ENCODE results near the gene GALC.

Gene GALC

DNA sequence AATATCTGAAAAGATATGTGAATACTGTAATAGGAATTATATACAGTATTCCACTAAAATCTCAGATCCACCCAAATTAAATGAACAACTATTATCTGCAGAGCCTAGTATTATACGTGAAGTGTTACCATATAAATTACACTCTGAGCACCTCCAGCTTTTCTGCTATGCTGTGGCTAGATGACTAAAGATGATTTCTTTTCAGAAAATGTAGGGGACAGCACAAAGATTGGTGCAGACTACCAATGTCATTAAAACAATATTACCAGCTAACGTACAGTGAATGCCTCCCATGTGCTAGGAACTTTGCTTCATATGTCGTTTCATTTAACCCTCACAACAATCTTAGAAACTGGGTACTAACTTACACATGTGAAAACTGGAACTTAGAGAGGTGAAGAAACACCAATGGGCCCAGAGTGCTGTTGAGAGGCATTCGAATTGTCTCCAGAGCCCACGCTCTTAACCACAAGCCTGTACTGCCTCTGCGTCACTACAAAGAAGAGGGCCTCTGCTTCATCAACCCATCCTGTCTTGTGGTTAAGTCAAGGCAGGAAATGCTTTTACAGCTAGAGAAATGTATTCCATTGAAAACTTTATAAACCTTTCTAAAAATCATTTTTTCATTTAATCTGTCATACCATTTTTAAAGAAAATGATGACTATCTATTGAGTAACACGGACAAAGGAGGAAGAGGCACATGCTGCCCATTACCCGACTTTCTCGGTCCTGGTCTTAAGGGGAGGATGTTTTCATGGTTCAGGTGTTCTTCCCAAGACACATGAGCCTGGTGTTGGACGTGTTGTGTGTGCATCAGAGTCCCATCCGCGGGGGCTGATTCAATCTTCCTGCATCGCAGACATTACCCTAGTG is 13.2 kb upstream of the GALC start:
- peak; percentile 36 for DNase-seq

DNA sequence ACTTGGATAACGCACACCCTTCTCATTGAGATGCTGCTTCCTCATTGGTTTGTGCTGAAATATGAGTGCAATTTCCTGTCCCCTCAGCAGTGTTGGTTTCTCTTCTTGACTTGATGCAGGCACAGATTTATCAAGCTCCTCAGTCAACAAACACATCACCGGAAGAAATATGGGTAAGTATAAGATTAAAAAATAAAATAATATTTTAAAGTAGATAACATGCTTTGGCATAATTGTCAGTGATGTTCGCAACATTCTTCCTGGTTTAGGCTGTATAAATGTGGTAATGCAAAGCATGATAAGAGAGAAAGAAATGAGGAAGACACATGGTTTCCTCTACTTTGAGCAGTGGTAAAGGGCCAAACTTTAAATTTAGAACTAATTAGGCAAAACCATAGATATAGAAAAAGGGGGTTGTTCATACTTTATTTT is 12.1 kb upstream of the GALC start, which contains the start of gene GPR65:
TSS of gene GPR65 (plus strand) at position 86 of the 432 bp plus-strand sequence. CDS start 5,713 bp downstream, outside the sequence.
- DNase-seq = no peak

DNA sequence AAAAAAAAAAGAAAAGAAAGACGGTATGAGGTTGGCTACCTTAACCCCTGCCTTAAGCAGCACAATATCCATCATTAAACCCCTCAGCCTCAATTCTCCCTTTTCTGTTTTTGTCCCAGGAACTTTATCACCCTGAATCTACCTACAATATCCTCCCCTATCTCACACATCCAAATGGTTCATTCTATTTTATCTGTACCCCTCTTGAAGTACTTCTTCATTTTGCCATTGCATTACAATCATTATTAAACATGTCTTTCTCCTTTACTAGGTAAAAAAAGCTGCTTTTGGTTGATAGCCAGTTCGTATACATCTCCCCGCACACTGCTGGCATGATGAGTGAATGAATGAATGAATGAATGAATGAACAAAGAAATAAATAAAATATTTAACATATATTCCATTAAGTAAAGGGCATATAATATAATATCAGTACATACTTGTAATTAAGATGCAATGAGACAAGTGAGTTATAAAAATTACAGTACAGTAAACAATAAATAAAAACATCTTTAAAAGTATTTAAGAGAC is 11.6 kb upstream of the GALC start:
- no peak for DNase-seq

DNA sequence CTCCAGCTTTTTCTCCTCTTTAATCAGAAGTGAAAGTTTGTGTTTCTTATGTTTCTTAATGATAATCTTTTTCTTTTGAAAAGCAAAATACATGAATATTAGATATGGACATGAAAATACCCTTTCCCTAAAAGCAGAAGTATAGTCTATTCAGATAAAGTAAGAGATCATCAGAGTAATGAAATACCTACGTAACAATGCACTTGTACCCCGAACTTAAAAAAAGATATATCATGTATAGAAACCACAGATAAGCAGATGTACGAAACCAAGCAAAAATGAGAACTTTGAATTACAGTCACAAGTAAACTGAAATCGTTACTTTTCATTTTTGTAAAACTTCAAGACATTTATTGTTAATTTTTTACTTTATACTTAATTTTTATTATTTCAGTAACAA is 10.4 kb upstream of the GALC start:
- no peak for DNase-seq

DNA sequence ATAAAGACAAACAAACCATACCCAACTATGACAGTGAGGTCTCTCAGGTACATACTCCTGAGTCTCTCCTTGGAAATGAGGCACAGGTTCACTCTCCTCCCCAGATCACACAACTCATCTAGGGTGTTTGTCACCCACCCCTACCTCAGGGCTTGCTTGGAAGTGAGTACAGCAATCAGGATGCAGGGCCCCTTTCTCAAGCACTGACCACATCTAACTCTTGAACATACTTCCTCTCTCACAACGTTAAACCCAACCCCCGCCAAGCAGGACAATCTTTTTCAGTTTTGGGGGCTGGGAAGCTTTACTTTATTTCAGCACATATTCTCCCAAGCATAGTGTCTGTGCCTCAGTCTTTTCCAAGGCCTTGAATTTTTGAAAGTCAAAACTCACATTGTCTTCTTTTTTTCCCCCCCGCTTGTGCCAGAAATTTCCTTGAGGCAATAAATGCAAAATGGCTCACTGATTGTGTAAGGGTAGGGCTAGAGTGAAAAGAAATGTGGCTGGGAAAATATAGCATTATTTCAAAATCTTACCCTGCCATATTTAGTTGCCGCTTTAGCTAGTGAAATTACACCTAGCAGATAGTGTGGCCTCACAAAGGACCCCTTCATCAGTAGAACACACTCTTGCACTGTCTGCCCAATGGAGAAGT is 9.6 kb upstream of the GALC start:
- DNase-seq = no peak

DNA sequence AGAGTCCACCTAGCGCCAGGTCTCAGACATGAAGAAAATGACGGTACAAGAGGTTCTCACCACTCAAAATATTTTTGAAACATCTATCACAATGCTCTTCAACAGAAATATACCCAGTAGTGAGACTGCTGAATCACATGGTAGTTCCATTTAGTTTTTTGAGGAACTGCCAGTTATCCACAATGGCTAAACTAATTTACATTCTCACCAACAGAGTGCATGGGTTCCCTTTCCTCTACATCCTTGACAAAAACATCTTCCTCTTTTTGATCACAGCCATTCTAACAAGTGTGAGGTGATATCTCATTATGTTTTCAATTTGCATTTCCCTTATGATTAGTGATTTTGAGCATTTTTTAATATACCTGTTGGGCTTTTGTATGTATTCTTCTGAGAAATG is 6.3 kb upstream of the GALC start:
- DNase-seq = no peak

DNA sequence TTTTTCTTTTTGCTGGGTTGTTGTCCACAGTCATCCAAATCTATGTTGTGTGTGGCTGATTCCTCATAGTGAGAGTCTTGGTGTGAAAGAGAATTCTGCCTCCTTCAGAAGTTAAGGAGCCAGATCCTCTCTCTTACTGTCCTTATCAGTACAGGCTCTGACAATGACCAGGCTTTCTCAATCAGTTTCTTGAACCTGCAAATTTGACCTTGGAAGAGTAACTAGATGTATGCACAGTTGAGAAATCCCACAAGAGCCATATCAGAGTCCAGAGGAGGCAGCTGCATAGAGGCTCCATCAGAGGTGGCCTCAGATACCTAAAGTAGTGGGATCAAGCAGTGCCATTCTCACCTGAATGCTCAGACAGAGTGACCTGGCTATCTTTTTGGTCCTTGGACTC is 5.5 kb upstream of the GALC start:
- DNase-seq = no peak

DNA sequence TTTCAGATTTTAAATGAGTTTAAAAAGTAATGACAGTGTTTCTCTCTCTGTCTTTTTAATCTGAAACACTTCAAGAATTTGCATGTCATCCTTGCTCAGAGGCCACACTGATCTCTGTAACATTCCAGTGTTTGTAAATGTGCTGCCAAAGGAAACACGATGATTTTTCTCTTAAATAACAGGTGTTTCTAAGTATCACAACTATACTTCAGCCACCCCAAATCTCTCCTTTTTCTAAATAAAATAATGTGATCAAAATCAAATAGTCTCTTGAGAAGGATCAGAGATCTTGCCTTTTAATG is 3.3 kb upstream of the GALC start:
- DNase-seq = no peak

DNA sequence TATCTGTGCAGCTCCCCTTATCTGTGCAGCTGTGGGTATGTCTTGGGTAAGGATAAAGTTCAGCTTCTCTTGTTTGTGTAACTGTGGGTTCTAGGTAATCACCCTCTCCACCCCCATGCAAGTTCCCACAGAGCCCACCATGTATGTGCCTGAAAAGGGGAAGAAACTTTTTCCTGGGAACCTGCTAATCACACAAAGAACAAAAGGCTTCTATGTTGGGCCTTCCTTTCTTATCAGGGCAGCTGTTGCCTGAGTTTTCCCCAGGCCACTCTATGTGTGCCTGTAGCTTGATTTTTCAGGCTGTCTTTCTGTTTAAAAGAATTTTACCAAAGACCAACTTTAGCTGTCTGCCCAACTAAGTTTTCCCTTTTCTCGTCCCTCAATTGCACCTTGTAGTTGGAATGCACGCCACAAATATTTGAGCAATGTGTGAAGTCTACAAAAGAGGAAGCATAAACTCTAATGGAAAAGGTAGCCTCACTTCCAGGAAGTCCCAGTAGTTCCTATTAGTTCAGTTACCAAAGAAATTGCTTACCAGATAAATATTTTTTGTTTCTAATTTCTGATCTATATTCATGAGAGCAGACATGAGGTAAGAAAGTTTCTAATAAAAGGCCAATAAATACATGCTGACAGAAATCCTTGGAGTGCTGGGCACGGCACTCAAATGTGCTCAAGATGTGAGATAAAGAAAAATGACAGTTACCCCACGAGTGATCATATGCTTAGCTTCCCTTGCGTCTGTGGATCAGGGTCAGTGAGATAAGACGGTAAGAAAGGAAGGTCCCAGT is 2.7 kb upstream of the GALC start:
- DNase-seq = no peak

DNA sequence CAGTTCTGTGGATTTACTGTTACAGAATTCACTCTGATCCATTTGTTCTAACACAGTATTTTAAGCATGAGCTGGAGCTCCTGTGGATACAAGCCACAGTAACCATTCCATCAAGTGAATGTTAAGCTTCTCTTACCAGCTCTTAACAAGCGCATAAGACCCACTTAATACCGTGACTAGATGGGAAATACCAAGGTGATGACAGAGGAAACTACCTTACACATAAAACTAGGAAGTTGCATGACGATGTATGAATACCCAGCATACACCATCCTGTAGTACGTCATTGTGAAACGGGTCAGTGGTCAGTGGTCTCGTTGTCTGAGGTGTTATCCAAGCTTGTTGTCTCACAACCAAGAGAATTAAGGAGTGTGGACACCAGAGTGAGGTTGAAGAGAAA is 2.0 kb upstream of the GALC start:
- DNase-seq = no peak

DNA sequence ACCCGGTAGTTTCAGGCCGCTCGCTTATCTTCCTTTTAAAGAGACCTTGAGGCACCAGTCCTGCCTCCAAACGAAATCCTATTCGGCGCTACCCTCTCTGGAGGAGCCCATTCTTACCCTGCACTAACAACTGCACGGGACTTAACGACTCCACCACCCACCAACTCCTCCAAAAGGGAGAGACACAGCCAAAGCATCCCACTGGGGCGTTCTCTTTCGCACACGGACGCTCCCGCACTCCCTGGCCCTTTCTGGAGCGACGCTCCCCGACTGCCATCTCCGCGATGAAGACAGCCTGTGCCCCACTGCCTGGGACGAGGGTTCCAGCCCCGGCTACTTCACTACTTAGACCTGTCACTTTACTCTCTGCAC is 650 bp downstream of the GALC start:
- no peak for DNase-seq

DNA sequence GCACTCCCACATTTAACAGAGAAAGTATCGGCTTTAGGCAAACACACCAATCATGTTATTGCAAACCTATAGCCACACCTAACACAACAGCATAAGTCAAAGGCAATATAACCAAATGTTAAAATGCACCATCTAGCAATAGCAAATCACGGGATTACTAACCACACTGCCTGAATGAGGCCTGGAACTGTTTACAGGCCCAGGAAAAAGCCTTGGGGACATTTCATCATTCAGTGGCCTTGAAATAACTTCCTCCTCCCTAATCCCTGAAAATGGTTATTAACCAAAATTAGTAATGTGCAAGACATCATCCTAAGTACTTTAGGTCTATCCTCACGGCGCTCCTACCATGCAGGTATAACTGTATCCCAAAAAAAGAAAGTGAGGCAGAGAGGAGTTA is 2.3 kb downstream of the GALC start:
- no peak for DNase-seq

DNA sequence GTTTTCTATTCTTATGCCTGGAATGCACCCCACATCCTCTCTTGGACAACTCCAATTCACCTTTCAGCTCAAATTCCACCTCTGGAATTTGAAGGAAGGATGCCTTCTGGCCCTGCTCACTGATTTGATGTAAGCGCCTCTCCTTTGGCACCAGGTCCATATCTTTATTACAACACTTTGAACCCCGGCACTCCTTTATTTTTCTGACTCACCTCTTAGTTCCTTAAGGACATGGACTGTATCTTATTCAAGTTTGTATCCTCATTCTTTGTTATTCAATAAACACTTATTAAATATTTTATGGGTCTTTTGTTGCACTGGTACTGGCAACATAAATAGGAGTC is 3.1 kb downstream of the GALC start:
- no peak for DNase-seq

DNA sequence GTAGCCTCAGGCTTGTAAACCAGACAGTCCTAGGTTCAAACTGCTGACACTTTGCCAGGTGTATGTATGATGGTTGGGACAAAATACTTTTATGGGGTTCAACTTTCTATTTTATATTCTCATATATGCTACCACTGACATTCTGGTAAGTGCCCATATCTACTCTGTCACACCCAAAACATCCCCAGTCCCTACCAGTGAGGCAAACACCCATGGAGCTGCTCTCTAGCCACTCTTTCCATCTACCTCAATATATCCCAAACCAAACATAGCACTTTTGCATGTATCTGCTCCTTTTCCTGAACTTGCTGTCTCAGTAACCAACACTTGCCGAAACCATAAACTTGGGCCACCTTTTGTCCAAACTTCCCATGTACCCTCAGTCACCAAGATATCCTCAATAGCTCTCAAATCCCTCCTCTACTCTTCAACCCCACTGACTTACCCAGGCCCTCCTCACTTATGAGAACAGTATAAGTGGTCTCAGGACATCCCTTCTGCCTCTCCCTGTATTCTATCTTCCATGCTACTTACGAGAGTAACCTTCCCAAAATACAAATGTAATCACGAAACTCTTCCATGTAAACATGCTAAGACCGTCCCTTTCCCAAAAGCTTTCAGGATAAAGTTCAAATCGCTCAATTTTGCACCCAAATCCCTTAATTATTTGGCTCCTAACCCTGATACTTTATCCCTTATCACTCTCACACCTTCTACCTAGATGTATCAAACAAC is 3.6 kb downstream of the GALC start:
- DNase-seq = no peak

DNA sequence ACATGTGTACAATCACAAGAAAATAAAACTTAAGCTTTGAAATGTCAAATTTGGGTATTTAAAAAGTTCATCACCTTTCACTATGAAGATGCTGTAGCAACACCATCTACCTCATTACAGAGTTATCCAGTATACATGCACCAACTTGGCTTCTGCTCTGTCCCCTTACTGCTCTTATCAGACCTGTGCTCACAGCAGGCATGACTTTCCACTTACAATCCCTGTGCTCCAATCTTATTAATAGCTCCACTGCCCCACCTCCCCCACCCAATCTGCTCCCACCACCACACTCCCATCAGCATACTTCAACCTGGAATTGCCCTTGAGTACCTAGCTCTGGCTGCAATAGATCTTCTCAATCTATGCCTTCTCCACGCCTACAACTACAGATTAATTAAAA is 13.3 kb downstream of the GALC start:
- DNase-seq = no peak

DNA sequence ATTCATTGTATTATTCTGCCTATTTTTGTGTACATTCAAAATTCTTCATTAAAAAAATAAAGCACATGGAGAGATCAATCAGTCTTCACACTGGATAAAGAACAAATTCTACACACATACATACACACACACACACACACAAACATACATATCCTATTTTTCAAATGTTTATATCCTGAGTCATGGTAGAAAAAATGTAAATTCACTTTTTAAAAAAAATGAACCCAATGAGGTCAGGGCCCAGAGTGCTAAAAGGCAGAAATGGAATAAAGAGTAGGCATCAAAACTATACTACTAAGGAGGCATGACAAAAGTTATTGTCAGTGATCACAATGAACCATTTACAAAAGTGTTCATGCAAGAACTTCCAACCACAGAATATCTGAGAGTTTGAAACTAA is 17.3 kb downstream of the GALC start:
- DNase-seq = no peak

DNA sequence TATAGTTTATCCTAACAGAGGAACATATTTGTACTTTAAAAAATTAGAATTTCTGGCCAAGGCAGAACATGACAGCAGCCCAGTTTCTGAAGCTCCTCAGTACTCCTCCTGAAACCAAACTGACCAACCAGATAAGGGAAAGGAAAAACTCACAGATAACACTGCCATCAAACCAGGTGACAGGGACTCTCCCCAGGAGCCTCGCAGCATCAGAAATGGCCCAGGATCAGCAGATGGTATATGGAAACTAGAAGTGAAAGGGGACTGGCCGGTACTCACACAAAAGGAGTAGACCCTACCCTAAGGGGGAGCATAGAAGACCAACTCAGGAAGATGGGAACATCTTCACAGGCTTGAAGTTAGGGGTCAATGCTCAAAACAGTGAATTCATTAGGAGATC is 22.0 kb downstream of the GALC start:
- DNase-seq = no peak

DNA sequence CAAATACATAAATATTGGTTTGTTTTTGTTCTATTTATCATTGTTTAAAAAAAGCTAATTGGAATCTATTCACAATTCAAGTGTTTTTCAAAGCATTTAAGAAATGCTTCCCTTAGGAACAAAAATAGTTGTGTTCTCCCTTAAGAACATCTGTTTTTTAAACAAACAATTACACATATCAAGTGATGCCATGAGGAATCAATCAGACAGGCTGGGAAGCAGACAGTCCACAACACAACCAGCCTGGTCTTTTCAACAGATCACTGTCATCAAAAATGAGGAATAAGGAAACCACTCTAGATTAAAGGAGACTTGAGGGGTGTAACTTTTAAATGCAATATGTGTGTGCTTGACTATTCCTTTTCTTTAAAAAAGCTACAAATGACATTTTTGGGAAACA is 25.5 kb downstream of the GALC start:
- DNase-seq = no peak

DNA sequence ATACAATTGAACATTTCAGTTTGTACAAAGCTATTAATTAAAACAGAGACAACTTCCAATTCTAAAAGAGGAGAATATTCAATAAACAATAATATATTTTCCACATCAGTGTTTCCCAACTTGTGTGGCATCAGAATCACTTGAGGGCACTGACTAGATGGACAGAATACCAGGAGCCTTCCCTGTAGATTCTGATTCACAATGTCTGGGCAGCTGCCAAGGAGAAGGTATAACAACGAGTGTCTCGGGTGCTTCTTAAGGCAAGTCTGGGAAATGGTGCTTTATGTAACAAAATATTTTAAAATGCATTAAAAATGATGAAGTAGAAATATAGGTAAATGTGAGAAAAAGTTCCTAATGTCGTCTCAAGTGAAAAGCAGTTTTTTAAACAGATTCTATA is 26.2 kb downstream of the GALC start:
- DNase-seq = no peak

DNA sequence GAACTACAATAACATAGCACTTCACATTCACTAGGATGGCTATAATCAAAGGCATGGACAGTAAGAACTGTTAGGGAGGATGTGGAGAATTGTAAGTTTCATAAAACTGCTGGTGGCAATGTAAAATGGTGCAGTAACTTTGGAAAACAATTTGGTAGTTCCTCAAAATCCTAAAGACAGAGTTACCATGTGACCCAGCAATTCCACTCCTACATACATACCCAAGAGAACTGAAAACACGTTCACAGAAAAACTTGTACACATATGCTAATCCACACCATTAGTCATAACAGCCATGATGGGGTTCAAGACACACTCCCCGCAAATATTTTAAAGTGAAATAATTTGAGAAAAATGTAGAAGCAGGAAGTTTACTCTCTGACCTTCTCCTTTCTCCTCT is 31.7 kb downstream of the GALC start:
- no peak for DNase-seq

DNA sequence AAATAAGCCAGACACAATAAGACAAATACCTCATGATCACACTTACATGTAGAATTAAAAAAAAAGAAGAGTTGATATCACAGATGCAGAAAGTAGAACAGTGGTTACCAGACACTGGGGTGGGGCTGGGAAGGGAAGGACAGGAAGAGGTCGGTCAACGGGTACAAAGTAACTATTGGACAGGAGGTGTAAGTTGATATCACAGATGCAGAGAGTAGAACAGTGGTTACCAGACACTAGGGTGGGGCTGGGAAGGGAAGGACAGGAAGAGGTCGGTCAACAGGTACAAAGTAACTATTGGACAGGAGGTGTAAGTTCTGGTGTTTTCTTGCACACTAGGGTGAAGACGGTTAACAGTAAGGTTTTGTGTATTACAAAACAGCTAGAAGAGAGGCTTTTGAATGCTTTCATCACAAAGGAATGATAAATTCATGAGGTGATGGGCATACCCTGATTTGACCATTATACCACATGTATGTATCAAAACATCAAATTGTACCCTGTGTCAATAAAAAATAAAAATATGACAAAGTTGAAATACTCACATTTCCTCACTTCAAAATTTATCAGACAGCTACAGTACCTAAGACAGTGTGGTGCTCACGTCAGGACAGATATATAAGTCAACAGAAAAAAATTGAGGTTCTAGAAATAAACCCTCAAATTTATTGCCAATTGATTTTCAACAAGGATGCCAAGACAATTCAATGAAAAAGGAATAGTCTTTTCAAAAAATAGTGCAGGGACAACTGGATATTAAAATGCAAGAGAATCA is 32.8 kb downstream of the GALC start:
- peak; percentile 7 for DNase-seq

DNA sequence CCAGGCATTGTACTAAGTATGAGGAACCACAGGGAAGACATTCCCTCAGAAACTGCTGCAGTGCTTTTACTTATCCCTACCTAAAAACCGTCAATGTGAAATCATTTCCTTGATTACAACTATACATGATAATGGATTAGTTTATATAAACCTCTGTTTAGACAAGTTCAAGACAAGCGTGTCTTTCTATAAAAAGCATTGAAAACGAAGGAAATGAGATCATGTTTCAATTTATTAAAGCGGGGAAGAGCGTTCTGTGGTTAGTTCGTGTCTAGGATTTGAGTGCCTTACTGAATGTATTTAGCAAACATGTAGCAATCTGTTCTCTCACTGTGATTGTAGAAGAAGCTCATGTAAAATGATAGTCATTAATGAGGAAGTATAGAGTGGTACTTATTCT is 37.5 kb downstream of the GALC start:
- DNase-seq = no peak

Data from activated effector memory CD4-positive, alpha-beta T cell treated with Interleukin-2 at 50 U/mL for 16 hours (primary cell).